ENCODE measurements around the gene BRPF1.
A peak's percentile ranks its signal among the peaks of the same experiment; 100 is the strongest.

The BRPF1 gene

GRCh38 chr3:9786209-9786739, 54.7 kb downstream of the BRPF1 start:
- Histone ChIP-seq H3K9me3 (no peaks in the 10 kb centered on the region), H3K4me3 (no peak overlapping the region), H3K27me3 (ENCODE audit: low read depth) (no peaks in the 10 kb centered on the region), H3K4me1 (no peaks in the 10 kb centered on the region), H3K36me3 (replicated peaks) (peaks cover 54% of the 10 kb centered on the region)
- in situ Hi-C loops (cut with MboI; ENCODE audit: low sequenced_read_pairs): no loop called here
- DNase-seq (ENCODE audit: low spot score in 2 of 2): no peak

GRCh38 chr3:9786825-9787669, 55.5 kb downstream of the BRPF1 start:
- peaks cover 50% of the 10 kb centered on the region for H3K36me3 ChIP-seq (replicated peaks)
- H3K4me1 ChIP-seq: no peaks in the 10 kb centered on the region; the same call in none of the 2 replicates
- no peaks in the 10 kb centered on the region for H3K9me3 ChIP-seq
- no peak overlapping the region for H3K4me3 ChIP-seq
- no peaks in the 10 kb centered on the region for H3K27me3 ChIP-seq (ENCODE audit: low read depth)
- no peak for DNase-seq (ENCODE audit: low spot score in 2 of 2)
- in situ Hi-C loops (cut with MboI; ENCODE audit: low sequenced_read_pairs): no loop called here

DNA sequence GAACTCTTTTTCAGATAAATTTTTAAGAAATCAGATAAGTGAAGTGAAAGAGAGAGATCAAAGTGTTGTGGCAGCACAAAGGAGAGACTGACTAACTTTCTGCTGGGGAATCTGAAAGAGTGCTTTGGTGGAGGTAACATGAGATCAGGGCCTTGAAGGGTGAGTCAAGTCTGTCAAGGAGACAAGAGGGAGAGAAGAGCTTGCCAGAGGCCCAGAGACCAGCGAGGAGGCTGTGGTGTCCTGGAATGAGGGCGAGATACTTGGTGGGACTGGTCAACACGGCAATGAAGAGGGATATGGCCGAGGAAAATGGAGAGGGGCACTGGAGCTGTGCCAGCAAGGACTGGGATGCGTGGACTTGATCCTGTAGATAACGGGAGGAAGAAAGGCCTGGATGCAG, 56.2 kb downstream of the BRPF1 start:
- peaks cover 43% of the 10 kb centered on the region for H3K36me3 ChIP-seq (replicated peaks)
- no peaks in the 10 kb centered on the region; the same call in none of the 2 replicates for H3K4me1 ChIP-seq
- in situ Hi-C loops (cut with MboI; ENCODE audit: low sequenced_read_pairs): no loop called here
- DNase-seq (ENCODE audit: low spot score in 2 of 2): no peak
- H3K27me3 ChIP-seq (ENCODE audit: low read depth): no peaks in the 10 kb centered on the region
- H3K4me3 ChIP-seq: no peak overlapping the region
- no peaks in the 10 kb centered on the region for H3K9me3 ChIP-seq

GRCh38 chr3:9791127-9791526, 59.6 kb downstream of the BRPF1 start:
- H3K4me3 ChIP-seq: no peak overlapping the region
- peaks cover 40% of the 10 kb centered on the region for H3K36me3 ChIP-seq (replicated peaks)
- H3K9me3 ChIP-seq: no peaks in the 10 kb centered on the region
- no peak for DNase-seq (ENCODE audit: low spot score in 2 of 2)
- in situ Hi-C loops (cut with MboI; ENCODE audit: low sequenced_read_pairs): no loop called here
- H3K27me3 ChIP-seq (ENCODE audit: low read depth): no peaks in the 10 kb centered on the region
- peaks cover 4% of the 10 kb centered on the region for H3K4me1 ChIP-seq

DNA sequence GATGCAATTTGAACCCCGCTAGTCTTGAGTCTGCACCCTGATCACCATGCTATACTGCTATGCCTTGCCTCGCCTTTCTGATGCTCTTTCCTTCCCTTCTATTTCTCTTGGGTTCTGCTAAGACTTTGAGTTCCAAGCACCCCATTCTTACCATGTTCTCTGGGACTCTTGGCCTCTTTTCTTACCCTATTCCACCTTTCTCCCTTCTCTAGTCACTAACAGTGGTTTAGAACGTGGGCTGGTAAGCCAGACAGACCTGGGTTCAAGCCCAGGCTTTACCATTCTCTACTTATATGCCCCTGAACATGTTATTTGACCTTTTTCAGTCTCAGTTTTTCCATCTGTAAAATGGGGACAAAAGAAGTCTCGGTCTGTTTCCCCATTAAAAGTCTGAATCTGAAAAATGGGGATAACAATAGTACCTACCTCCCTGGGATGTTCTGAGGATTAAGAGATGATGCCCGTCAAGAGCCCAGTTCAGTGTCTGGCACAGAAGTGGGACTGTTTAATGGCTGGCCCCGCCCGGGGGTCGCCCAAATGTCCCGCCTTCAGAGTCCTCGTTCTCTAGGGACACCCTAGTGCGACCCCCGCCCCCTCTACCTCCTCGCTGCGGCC, 60.4 kb downstream of the BRPF1 start:
- in situ Hi-C loops (cut with MboI; ENCODE audit: low sequenced_read_pairs): no loop called here
- DNase-seq (ENCODE audit: low spot score in 2 of 2): no peak
- H3K36me3 ChIP-seq (replicated peaks): peaks cover 37% of the 10 kb centered on the region
- H3K9me3 ChIP-seq: no peaks in the 10 kb centered on the region; the same call in 1 of the 2 replicates
- no peaks in the 10 kb centered on the region for H3K27me3 ChIP-seq (ENCODE audit: low read depth)
- peaks cover 4% of the 10 kb centered on the region for H3K4me1 ChIP-seq
- H3K4me3 ChIP-seq: peak overlapping the region; percentile 98

- in situ Hi-C loops (cut with MboI; ENCODE audit: low sequenced_read_pairs): no loop called here
Observed at GRCh38 chr3:9792405-9793160, 61.0 kb downstream of the BRPF1 start, which contains the start of the genes ARPC4 and TADA3. TSS of gene ARPC4 (plus strand) at chr3:9793082. CDS start at chr3:9793122, 40 bp downstream. TSS of gene TADA3 (minus strand) at chr3:9792473. CDS start at chr3:9791466, 1,007 bp downstream.

GRCh38 chr3:9793161-9793781, 61.7 kb downstream of the BRPF1 start:
- peak overlapping the region; percentile 98 for H3K4me3 ChIP-seq
- peaks cover 4% of the 10 kb centered on the region for H3K4me1 ChIP-seq
- H3K9me3 ChIP-seq: no peaks in the 10 kb centered on the region; the same call in 1 of the 2 replicates
- peaks cover 46% of the 10 kb centered on the region for H3K36me3 ChIP-seq (replicated peaks)
- in situ Hi-C loops (cut with MboI; ENCODE audit: low sequenced_read_pairs): no loop called here
- no peaks in the 10 kb centered on the region for H3K27me3 ChIP-seq (ENCODE audit: low read depth)
- DNase-seq (ENCODE audit: low spot score in 2 of 2): peak in 1 of 2 experiments; percentile 39

More at GRCh38 chr3:9792405-9793160, 61.0 kb downstream of the BRPF1 start, which contains the start of the genes ARPC4 and TADA3:
- peaks cover 40% of the 10 kb centered on the region for H3K36me3 ChIP-seq (replicated peaks)
- no peaks in the 10 kb centered on the region for H3K27me3 ChIP-seq (ENCODE audit: low read depth)
- peak within 1 kb of the TSS; percentile 98 for H3K4me3 ChIP-seq
- H3K9me3 ChIP-seq: no peaks in the 10 kb centered on the region; the same call in 1 of the 2 replicates
- peak; percentile 87 to 93 for DNase-seq (ENCODE audit: low spot score in 2 of 2)
- peaks cover 4% of the 10 kb centered on the region for H3K4me1 ChIP-seq

DNA sequence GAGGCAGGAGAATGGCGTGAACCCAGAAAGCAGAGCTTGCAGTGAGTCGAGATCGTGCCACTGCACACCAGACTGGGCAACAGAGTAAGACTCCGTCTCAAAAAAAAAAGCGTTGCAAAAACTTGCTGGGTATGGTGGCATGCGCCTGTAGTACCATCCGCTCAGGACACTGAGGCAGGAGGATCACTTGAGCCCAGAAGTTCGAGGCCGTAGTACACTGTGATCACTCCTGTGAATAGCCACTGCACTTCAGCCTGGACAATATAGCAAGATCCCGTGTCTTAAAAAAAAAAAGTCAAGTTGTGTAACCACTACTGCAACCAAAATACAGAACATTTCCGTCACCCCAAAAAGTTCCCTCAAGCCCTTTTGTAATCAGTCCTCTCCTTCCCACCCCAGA, 62.9 kb downstream of the BRPF1 start:
- H3K36me3 ChIP-seq (replicated peaks): peaks cover 51% of the 10 kb centered on the region
- H3K9me3 ChIP-seq: no peaks in the 10 kb centered on the region; the same call in 1 of the 2 replicates
- H3K27me3 ChIP-seq (ENCODE audit: low read depth): no peaks in the 10 kb centered on the region
- H3K4me1 ChIP-seq: peaks cover 4% of the 10 kb centered on the region
- no peak overlapping the region; the same call in 1 of the 2 replicates for H3K4me3 ChIP-seq
- in situ Hi-C loops (cut with MboI; ENCODE audit: low sequenced_read_pairs): no loop called here
- no peak for DNase-seq (ENCODE audit: low spot score in 2 of 2)

DNA sequence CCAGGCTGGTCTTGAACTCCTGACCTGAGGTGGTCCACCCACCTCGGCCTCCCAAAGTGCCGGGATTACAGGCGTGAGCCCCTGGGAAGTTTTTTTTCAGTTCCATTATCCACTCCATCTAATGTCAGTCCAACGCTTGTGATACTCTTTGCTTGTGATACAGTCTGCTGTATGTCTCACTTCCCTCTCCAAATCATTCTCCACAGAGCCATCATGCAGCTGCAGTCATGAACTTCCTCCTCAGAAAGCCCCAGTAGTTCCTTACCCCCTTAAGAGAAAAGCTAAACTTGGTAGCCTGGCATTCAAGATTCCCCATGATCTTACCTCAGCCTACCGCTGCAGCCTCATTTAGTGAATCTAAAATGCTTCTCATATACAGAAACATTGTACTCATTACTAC, 63.7 kb downstream of the BRPF1 start:
- H3K4me3 ChIP-seq: no peak overlapping the region
- no peaks in the 10 kb centered on the region for H3K27me3 ChIP-seq (ENCODE audit: low read depth)
- H3K9me3 ChIP-seq: no peaks in the 10 kb centered on the region; the same call in 1 of the 2 replicates
- peaks cover 53% of the 10 kb centered on the region for H3K36me3 ChIP-seq (replicated peaks)
- DNase-seq (ENCODE audit: low spot score in 2 of 2): no peak
- in situ Hi-C loops (cut with MboI; ENCODE audit: low sequenced_read_pairs): no loop called here
- H3K4me1 ChIP-seq: peaks cover 4% of the 10 kb centered on the region

DNA sequence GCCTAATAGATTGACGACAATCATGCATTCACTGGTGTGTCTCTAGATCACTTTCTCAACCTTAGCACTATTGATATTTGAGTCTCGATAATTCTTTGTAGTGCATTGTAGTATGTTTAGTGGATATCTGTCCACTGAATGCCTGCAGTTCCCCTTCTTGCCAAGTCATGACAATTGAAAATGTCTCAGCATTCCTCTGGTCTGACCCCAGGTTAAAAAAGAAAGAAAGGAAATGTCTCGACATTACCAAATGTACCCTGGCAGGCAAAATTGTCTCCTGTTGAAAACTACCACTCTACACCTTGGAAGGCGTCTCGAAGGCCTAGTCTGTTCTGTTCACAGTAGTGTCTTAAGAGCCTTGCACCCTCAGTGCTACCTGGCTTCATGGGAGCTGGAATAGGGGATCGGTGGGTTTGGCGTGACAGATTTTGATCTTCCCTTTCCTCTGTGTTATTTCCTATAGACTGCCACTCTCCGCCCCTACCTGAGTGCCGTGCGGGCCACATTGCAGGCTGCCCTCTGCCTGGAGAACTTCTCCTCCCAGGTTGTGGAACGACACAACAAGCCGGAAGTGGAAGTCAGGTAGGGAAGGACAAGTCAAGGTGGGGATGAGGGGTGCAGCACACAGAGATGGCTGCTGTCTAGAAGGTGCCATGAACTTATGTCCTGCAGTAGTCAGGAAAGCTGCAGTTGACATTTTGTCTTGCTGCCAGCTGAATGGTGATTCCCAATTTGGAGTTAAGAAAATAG, 65.8 kb downstream of the BRPF1 start:
- Histone ChIP-seq H3K27me3 (ENCODE audit: low read depth) (no peaks in the 10 kb centered on the region), H3K9me3 (no peaks in the 10 kb centered on the region; the same call in 1 of the 2 replicates), H3K4me1 (peaks cover 4% of the 10 kb centered on the region), H3K36me3 (replicated peaks) (peaks cover 69% of the 10 kb centered on the region), H3K4me3 (no peak overlapping the region)
- DNase-seq (ENCODE audit: low spot score in 2 of 2): no peak
- in situ Hi-C loops (cut with MboI; ENCODE audit: low sequenced_read_pairs): no loop called here

Data from HAP-1 (cell line).